Kidney (tissue), 14 donors: ENCODE results near the gene SMYD3. TPM values are rescaled to one million over a fixed set of nuclear protein-coding genes. Genes with fewer than 3 reads are reported as not detected.
A peak's percentile ranks its signal among the peaks of the same experiment; 100 is the strongest.

Experiments used
- DNase-seq, 5 donors: peaks; one replicate each; pipeline ENCODE4 v3.0.0-alpha.2; 2013 to 2020
- FAIRE-seq: peaks from 2 replicates; lab custom pipeline; 2012; peaks lifted over from hg19 to GRCh38; lab: Jason Lieb, UNC
- H3K27ac ChIP-seq, 2 donors: one replicate each; pipeline ENCODE4 v1.7.0; 2013; ENCODE audit warnings: low read depth in 2 of 2, low read length in 2 of 2, inconsistent platforms in 1 of 2
- H3K27me3 ChIP-seq: one replicate; pipeline ENCODE4 v1.7.1; 2013; ENCODE audit warnings: low read length, inconsistent platforms; ENCODE audit not compliant: control insufficient read depth, insufficient read depth
- H3K36me3 ChIP-seq, 3 donors: one replicate each; pipeline versions ENCODE4 v1.7.0 to v1.7.1; 2013; ENCODE audit warnings: low read length in 3 of 3, control low read depth in 1 of 3, inconsistent platforms in 1 of 3; ENCODE audit not compliant: insufficient read depth in 3 of 3, control insufficient read depth in 2 of 3
- H3K4me1 ChIP-seq, 3 donors: one replicate each; pipeline versions ENCODE4 v1.7.0 to v1.7.1; 2013; ENCODE audit warnings: low read length in 3 of 3, inconsistent platforms in 1 of 3, low read depth in 1 of 3; ENCODE audit not compliant: control insufficient read depth in 2 of 3, insufficient read depth in 2 of 3
- H3K4me3 ChIP-seq, 3 donors: one replicate each; pipeline versions ENCODE4 v1.7.0 to v1.8.1; 2013; ENCODE audit warnings: low read length in 3 of 3, control low read depth in 1 of 3, inconsistent platforms in 1 of 3
- H3K9ac ChIP-seq, 3 donors: one replicate each; pipeline versions ENCODE4 v1.7.0 to v1.7.1; 2013; ENCODE audit warnings: low read length in 3 of 3, control low read depth in 1 of 3, inconsistent platforms in 1 of 3
- H3K9me3 ChIP-seq, 3 donors: one replicate each; pipeline versions ENCODE4 v1.7.0 to v1.7.1; 2013; ENCODE audit warnings: low read length in 3 of 3, control low read depth in 1 of 3, inconsistent platforms in 1 of 3; ENCODE audit not compliant: control insufficient read depth in 2 of 3, insufficient read depth in 1 of 3
- CTCF ChIP-seq: IDR thresholded peaks from 3 replicates; pipeline ENCODE4 v1.5.1; 2012; ENCODE audit warnings: mild to moderate bottlenecking, moderate library complexity, borderline replicate concordance; ENCODE audit not compliant: insufficient read depth; ENCODE audit errors: extremely low read depth
- intact Hi-C: fragments of 100-400 bp; cut with DNase I; formaldehyde crosslinking; loops from one replicate; pipeline ENCODE4 v1.11.1; 2022
- polyA plus RNA-seq: library from polyadenylated mRNA; stranded (reverse); fragments of 350-450 nt; fragmentation: Illumina TruSeq; extraction: RNeasy Lipid Tissue Mini Kit (QIAGEN cat#74804); gene quantifications from one replicate; pipeline ENCODE4 v1.2.3, GENCODE V29; 2014; ENCODE audit warnings: low read depth, low replicate concordance; ENCODE audit not compliant: insufficient read depth
- total RNA-seq: library from RNA; stranded (reverse); fragmentation: NEBNext Ultra II Directional; extraction: Animal tissue kit (Norgen Biotek cat#: 25700); gene quantifications from one replicate; pipeline ENCODE4 v1.2.1, GENCODE V29; 2021
- donor health status: control.
- donor health status: control.
- donor health status: control.
- donor health status: control.
- donor health status: control.
- donor health status: DM: yes; HTN: yes; CAD: no.
- donor health status: Normal renal cell carcinoma (clear cell type).

SMYD3 gene
- total and polyA plus RNA-seq, 2 donors from 2014 or later: 23.3 to 23.9 TPM

DNA sequence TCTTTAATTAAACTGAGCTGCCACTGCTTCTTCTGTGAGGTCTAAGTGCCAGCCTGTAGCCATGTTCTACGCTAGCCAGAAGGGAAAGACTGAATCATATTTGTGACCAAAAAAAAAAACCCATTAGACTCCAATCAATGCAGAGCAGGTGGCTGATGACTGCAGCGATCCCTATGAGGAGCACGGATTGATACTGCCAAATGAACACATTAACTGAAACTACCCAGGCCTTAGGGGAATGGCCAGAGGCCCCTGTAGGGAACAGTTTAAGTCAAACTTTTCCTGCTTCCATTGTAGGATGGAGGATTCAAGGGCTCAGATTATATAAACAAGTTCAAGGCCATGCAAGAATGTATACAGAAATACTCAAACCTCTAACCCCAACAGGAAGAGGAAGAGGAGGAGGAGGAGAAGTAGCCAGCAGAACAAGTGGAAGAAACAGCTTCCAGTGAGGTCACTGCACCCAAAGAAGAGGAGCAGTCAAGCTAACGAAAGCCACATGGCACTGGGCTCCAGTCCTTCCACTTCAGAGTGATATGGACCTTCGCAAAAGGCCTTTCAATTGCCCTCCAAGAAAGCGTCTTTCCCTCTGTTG, 328.3 kb downstream of the SMYD3 start:
- Histone ChIP-seq H3K36me3 (no peaks in the 10 kb centered on the region), H3K9me3 (no peaks in the 10 kb centered on the region), H3K27me3 (no peaks in the 10 kb centered on the region), H3K4me1 (no peaks in the 10 kb centered on the region), H3K4me3 (no peak overlapping the region), H3K9ac (no peak overlapping the region), H3K27ac (no peak overlapping the region)
- FAIRE-seq (no peak), DNase-seq (peak in 1 of 5 donors; percentile 22)
- intact Hi-C loops: no loop called here
- no peak for TF ChIP-seq CTCF

DNA sequence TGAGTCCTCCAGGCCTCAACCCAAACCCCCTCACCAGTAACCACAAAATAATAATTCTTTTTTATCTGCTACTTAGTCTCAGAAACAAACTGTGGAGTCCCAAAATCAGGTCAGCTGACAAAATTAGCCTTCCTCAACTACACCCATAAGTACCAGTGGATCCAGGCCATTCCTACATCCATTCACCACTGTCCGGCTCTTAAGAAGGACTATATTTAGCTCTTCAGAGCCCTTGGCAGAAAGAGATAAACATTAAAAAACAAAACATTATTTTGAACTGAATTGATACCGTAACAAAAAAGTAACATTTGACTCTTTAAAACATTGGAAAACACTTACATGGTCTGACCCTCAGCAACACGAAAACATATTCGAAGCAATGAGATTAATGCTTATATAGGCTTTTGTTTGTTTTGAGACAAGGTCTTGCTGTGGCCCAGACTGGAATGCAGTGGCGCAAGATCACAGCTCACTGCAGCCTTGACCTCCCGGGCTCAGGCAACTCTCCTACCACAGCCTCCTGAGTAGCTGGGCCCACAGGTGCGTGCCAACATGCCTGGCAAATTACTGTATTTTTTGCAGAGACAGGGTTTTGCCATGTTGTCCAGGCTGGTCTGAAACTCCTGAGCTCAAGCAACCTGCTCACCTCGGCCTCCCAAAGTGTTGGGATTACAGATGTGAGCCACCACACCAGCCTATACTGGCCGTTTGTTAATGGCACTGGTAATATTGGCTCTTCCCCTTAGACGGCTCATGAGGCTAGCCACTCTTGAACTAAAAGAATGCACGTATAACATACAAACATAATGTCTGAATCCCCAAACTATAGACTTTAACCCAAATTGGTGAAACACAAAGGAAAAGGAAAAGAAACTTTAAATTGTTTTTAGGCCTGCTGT, 330.7 kb downstream of the SMYD3 start:
- no peaks in the 10 kb centered on the region for H3K36me3 ChIP-seq
- no peaks in the 10 kb centered on the region for H3K27me3 ChIP-seq
- DNase-seq (no peak), FAIRE-seq (no peak)
- no peak overlapping the region for H3K27ac ChIP-seq
- no peak for TF ChIP-seq CTCF
- intact Hi-C loops: no loop called here
- no peak overlapping the region for H3K4me3 ChIP-seq
- no peaks in the 10 kb centered on the region for H3K4me1 ChIP-seq
- no peaks in the 10 kb centered on the region for H3K9me3 ChIP-seq
- no peak overlapping the region for H3K9ac ChIP-seq

DNA sequence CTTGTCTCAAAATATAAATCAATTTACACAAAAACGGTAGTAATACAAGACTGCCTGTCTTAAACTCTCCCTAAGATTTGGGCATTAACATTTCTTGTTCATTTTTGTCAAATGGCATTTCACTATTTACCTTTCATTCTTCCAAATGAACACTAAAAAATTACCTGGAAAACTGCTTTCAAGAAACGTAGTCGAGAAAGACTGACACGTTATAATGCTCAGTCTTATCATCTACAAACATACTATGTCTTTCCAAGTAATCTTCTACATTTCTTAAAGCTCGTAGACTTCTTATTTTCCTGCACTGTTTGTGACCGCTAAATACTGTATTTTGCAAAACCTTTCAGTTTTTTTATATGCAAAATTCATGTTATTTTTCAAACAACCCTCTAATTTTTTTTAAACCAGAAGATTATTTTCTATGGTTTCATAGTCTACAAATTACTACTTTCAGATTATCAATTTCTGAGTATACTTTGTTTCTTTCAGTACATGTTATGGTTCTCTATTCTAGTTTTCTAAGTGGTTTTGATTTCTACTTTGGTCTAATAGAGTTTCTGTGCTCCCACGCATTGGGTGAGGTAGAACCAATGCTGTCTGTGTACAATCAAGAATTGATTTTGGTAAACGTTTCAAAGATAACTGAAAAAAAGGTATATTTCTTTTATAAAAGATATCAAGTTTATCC, 336.4 kb downstream of the SMYD3 start:
- TF ChIP-seq CTCF: no peak
- Histone ChIP-seq H3K4me3 (no peak overlapping the region), H3K27ac (no peak overlapping the region), H3K4me1 (no peaks in the 10 kb centered on the region), H3K36me3 (no peaks in the 10 kb centered on the region), H3K9ac (no peak overlapping the region), H3K9me3 (no peaks in the 10 kb centered on the region), H3K27me3 (no peaks in the 10 kb centered on the region)
- DNase-seq (no peak), FAIRE-seq (no peak)
- intact Hi-C loops: no loop called here
